Bronchial epithelial cell (primary cell): ENCODE data around the gene ACKR3. TPM values are rescaled to one million over a fixed set of nuclear protein-coding genes. Genes with fewer than 3 reads are reported as not detected.

Experiments
- DNase-seq: peaks from one replicate; pipeline ENCODE4 v3.0.0-alpha.2; 2010; ENCODE audit warnings: low read depth
- FAIRE-seq: peaks from 2 replicates; lab custom pipeline; 2011; peaks lifted over from hg19 to GRCh38; lab: Jason Lieb, UNC
- H3K27me3 ChIP-seq: 2 replicates; pipeline ENCODE4 v1.5.1; 2011; ENCODE audit warnings: low read length; ENCODE audit not compliant: control insufficient read depth, insufficient read depth
- H3K36me3 ChIP-seq: 2 replicates; pipeline ENCODE4 v1.5.1; 2011; ENCODE audit warnings: low read length; ENCODE audit not compliant: control insufficient read depth, insufficient read depth
- H3K4me3 ChIP-seq: 2 replicates; pipeline ENCODE4 v1.5.1; 2011; ENCODE audit warnings: mild to moderate bottlenecking, low read depth, low read length, control low read depth
- total RNA-seq: library from RNA; depleted of rRNA; stranded (reverse); fragments of >200 nt; gene quantifications from 2 replicates; pipeline ENCODE4 v1.2.1, GENCODE V29; 2014
- TF ChIP-seq, protein P1 (sequence below): IDR thresholded peaks from 2 replicates; pipeline ENCODE4 v1.5.1; 2011; ENCODE audit warnings: mild to moderate bottlenecking, moderate library complexity, low read length, control low read depth, inconsistent platforms; ENCODE audit not compliant: insufficient read depth, severe bottlenecking

The ACKR3 gene
- total RNA-seq, 1 donor from 2014 or later = 17.9 TPM

GRCh38 chr2:236621786-236622185, 52.2 kb downstream of the ACKR3 start:
- H3K36me3 ChIP-seq = no peaks in the 10 kb centered on the region
- no peak for DNase-seq
- H3K4me3 ChIP-seq = no peak overlapping the region

DNA sequence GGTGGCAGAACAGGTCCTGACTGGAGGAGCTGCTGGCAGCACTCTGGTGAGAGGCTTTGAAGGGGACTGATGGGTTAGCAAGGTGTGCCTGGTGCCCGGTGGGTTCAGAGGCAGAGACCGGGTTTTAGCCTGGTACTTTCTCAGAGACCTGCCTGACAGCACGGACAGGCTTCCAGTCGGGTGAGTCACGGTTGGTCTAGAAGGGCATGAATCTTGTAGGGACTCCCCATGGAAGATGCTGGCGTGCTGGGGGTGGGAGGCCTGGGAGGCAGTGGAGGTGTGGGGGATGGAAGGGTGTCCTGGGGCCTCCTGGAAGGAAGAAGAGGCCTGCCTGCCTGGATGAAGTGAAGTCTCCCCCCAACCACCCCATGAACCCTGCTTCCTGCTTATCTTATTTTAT, 52.6 kb downstream of the ACKR3 start:
- Histone ChIP-seq H3K36me3 (no peaks in the 10 kb centered on the region), H3K4me3 (no peak overlapping the region), H3K27me3 (peaks cover 6% of the 10 kb centered on the region)
- FAIRE-seq = no peak
- TF ChIP-seq, protein P1, sequence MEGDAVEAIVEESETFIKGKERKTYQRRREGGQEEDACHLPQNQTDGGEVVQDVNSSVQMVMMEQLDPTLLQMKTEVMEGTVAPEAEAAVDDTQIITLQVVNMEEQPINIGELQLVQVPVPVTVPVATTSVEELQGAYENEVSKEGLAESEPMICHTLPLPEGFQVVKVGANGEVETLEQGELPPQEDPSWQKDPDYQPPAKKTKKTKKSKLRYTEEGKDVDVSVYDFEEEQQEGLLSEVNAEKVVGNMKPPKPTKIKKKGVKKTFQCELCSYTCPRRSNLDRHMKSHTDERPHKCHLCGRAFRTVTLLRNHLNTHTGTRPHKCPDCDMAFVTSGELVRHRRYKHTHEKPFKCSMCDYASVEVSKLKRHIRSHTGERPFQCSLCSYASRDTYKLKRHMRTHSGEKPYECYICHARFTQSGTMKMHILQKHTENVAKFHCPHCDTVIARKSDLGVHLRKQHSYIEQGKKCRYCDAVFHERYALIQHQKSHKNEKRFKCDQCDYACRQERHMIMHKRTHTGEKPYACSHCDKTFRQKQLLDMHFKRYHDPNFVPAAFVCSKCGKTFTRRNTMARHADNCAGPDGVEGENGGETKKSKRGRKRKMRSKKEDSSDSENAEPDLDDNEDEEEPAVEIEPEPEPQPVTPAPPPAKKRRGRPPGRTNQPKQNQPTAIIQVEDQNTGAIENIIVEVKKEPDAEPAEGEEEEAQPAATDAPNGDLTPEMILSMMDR = no peak
- DNase-seq = peak; percentile 26

More at GRCh38 chr2:236621786-236622185, 52.2 kb downstream of the ACKR3 start:
- TF ChIP-seq, protein P1 = no peak
- H3K27me3 ChIP-seq = peaks cover 6% of the 10 kb centered on the region
- peak; percentile 79 for FAIRE-seq

DNA sequence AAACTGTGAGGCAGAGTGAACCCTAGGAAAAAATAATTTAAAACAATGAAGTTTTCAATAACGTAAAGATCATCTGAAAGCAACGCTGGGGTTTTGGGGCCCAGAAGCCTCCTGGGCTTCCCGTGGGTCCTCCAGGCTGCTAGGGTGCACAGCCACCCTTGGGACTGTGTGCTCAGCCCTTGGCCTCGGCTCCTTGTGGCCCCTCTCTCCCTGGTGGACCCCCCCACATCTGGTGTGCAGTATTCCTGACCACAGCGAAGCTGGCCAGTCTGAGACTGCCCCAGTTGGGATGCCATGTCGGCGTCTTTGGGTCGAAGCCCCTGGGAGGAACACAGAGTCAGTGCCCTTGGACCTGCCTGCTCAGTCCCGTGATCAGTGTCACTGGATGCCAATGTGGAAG, 53.0 kb downstream of the ACKR3 start:
- FAIRE-seq (no peak), DNase-seq (no peak)
- Histone ChIP-seq H3K27me3 (peaks cover 6% of the 10 kb centered on the region), H3K36me3 (no peaks in the 10 kb centered on the region), H3K4me3 (no peak overlapping the region)
- TF ChIP-seq, protein P1 = no peak

GRCh38 chr2:236623816-236624215, 54.2 kb downstream of the ACKR3 start:
- FAIRE-seq (no peak), DNase-seq (no peak)
- Histone ChIP-seq H3K27me3 (peaks cover 6% of the 10 kb centered on the region), H3K4me3 (no peak overlapping the region), H3K36me3 (no peaks in the 10 kb centered on the region)
- TF ChIP-seq, protein P1 = no peak

GRCh38 chr2:236625156-236625690, 55.6 kb downstream of the ACKR3 start:
- no peak for DNase-seq
- TF ChIP-seq, protein P1 = no peak
- FAIRE-seq = peak; percentile 75

More at GRCh38 chr2:236625156-236625690, 55.6 kb downstream of the ACKR3 start:
- H3K27me3 ChIP-seq = peaks cover 2% of the 10 kb centered on the region
- H3K36me3 ChIP-seq = no peaks in the 10 kb centered on the region
- no peak overlapping the region for H3K4me3 ChIP-seq
